ENCODE results near the gene TLX3.

The TLX3 gene

DNA sequence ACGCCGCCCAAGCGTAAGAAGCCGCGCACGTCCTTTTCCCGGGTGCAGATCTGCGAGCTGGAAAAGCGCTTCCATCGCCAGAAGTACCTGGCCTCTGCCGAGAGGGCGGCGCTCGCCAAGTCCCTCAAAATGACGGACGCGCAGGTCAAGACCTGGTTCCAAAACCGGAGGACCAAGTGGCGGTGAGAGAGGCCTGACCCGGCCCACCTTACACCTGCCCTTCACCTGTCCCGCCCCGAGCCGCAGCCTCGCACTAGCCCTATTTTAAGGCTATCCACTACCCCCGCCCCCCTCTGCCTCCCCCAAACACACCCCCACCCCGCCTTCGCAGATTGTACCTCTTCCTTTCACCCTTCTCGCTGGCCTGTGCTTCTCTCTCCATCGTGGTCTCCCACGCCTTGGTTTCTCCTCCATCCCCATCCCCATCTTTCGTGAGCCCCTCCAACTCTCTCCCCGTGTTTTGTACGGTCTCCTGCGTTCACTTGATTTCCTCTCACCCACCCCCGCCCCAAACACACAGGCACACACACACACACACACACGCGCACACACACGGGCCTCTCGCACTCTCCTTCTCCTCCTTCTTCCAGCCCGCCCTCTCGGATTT lies 1.3 kb downstream of the TLX3 start:
- TF ChIP-seq, protein P1, sequence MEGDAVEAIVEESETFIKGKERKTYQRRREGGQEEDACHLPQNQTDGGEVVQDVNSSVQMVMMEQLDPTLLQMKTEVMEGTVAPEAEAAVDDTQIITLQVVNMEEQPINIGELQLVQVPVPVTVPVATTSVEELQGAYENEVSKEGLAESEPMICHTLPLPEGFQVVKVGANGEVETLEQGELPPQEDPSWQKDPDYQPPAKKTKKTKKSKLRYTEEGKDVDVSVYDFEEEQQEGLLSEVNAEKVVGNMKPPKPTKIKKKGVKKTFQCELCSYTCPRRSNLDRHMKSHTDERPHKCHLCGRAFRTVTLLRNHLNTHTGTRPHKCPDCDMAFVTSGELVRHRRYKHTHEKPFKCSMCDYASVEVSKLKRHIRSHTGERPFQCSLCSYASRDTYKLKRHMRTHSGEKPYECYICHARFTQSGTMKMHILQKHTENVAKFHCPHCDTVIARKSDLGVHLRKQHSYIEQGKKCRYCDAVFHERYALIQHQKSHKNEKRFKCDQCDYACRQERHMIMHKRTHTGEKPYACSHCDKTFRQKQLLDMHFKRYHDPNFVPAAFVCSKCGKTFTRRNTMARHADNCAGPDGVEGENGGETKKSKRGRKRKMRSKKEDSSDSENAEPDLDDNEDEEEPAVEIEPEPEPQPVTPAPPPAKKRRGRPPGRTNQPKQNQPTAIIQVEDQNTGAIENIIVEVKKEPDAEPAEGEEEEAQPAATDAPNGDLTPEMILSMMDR (conservative IDR thresholded peaks at IDR 0.05; ENCODE audit: control insufficient read depth, insufficient read depth, low read depth, low read length) = peak; percentile 21
- H3K4me3 ChIP-seq (ENCODE audit: control insufficient read depth, low read depth, low read length) = no peak overlapping the region
- DNase-seq (ENCODE audit: low read depth) = no peak

DNA sequence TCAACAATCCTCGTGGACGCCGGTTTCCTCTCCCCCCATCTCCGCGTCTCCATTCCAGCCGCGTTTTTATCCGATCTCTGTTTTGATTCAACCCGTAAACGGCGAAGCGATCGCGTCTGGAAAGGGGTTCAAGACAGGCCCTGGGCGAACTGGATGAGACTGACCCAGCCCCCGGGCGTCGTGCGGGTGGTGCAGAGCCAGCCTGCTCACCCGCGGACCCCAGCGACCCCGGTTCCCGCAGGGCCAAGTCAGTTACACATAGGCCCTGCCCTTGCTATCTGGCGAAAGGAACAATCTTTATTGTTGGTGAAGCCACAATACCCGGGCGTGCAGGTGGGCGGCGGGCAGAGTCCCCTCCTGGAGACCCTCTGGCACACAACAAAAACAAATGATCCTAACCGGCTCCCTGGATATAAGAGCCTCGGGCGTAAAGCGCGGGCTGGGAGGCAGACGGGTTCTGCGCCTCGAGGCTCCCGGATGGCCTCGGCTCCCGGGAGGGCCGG lies 1.8 kb downstream of the TLX3 start:
- H3K4me3 ChIP-seq (ENCODE audit: control insufficient read depth, low read depth, low read length) = no peak overlapping the region
- TF ChIP-seq, protein P1 (conservative IDR thresholded peaks at IDR 0.05; ENCODE audit: control insufficient read depth, insufficient read depth, low read depth, low read length) = no peak
- DNase-seq (ENCODE audit: low read depth) = no peak

DNA sequence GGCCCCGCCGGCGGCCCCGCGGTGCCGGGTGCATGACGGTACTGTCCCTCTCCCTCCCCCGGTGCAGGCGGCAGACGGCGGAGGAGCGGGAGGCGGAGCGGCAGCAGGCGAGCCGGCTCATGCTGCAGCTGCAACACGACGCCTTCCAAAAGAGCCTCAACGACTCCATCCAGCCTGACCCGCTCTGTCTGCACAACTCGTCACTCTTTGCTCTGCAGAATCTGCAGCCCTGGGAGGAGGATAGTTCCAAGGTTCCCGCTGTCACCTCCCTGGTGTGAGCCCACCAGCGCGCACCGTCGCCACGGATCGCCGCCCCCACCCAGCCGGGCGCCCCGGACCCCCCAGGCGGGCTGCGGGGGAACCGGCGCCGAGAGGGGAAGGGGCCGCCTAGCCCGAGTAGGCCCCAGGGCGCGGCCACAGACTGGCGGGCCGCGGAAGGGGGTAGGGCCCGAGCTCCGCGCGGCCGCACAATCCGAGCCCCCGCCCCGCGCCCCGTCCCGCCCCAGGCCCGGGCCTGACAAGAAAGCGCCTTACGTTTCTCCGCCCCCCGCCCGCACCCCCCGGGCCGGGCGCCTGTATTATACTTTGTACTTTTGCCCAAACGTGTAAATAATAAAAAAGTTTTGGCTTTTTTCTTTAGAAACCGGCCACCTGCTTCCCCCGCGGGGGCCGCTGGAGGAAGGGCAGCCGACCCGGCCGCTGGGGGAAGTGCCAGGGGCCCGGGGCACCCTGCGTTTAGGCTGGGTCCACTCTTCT lies 2.5 kb downstream of the TLX3 start:
- no peak overlapping the region for H3K4me3 ChIP-seq (ENCODE audit: control insufficient read depth, low read depth, low read length)
- TF ChIP-seq, protein P1 (conservative IDR thresholded peaks at IDR 0.05; ENCODE audit: control insufficient read depth, insufficient read depth, low read depth, low read length) = no peak
- peak; percentile 28 for DNase-seq (ENCODE audit: low read depth)

- H3K4me3 ChIP-seq (ENCODE audit: control insufficient read depth, low read depth, low read length) = no peak overlapping the region
- DNase-seq (ENCODE audit: low read depth) = no peak
- TF ChIP-seq, protein P1 (conservative IDR thresholded peaks at IDR 0.05; ENCODE audit: control insufficient read depth, insufficient read depth, low read depth, low read length) = no peak
These were observed 3.3 kb downstream of the TLX3 start for GRCh38 chr5:171312129-171312974.

GRCh38 chr5:171313481-171314206 lies 4.6 kb downstream of the TLX3 start:
- TF ChIP-seq, protein P1 (conservative IDR thresholded peaks at IDR 0.05; ENCODE audit: control insufficient read depth, insufficient read depth, low read depth, low read length) = no peak
- no peak for DNase-seq (ENCODE audit: low read depth)

More at GRCh38 chr5:171313481-171314206, 4.6 kb downstream of the TLX3 start:
- H3K4me3 ChIP-seq (ENCODE audit: control insufficient read depth, low read depth, low read length) = no peak overlapping the region

All from fibroblast of mammary gland (primary cell).